CD4-positive, alpha-beta T cell (primary cell): ENCODE data around the gene HDAC7. TPM values are rescaled to one million over a fixed set of nuclear protein-coding genes. Genes with fewer than 3 reads are reported as not detected.

Experiments used
- ATAC-seq: fragments of 200-7000 bp; cut with Tn5 transposase; one replicate; pipeline ENCODE4 v1.10.0; 2022; ENCODE audit warnings: mild to moderate bottlenecking; ENCODE audit not compliant: poor library complexity
- CTCF ChIA-PET: fragments of 350-600 bp; sonication (Branson Sonifier 250); formaldehyde crosslinking; loops from one replicate; lab custom pipeline; 2021; ENCODE audit warnings: antibody characterized with exemption, inconsistent platforms; lab: Charles Lee
- POLR2A ChIA-PET: fragments of 350-600 bp; sonication (Branson Sonifier 250); formaldehyde crosslinking; loops from one replicate; lab custom pipeline; 2021; ENCODE audit warnings: antibody characterized with exemption, inconsistent platforms; lab: Charles Lee
- DNase-seq, 14 experiments: peaks; one replicate each; pipeline ENCODE4 v3.0.0-alpha.2; 2013 to 2020; ENCODE audit warnings: mixed read lengths in 2 of 14
- H3K27ac ChIP-seq, 2 donors: one replicate each; pipeline versions ENCODE4 v1.5.1 to v1.7.0; 2013; ENCODE audit warnings: low read length in 2 of 2, low read depth in 1 of 2, mild to moderate bottlenecking in 1 of 2
- H3K27me3 ChIP-seq, 2 experiments: 1 replicate in 1 of 2; 2 replicates in 1 of 2; pipeline versions ENCODE4 v1.6.1 to v1.7.0; 2013; ENCODE audit warnings: low read length in 2 of 2, control low read depth in 1 of 2, mild to moderate bottlenecking in 1 of 2, moderate library complexity in 1 of 2; ENCODE audit not compliant: insufficient read depth in 2 of 2, control insufficient read depth in 1 of 2
- H3K36me3 ChIP-seq: one replicate; pipeline ENCODE4 v1.6.1; 2013; ENCODE audit warnings: low read length, control low read depth; ENCODE audit not compliant: insufficient read depth
- H3K4me1 ChIP-seq: one replicate; pipeline ENCODE4 v1.6.1; 2013; ENCODE audit warnings: low read length, control low read depth; ENCODE audit not compliant: insufficient read depth
- H3K4me3 ChIP-seq: one replicate; pipeline ENCODE4 v1.5.1; 2013; ENCODE audit warnings: mild to moderate bottlenecking, low read length, moderate library complexity
- H3K9me3 ChIP-seq, 2 experiments: 1 replicate in 1 of 2; 2 replicates in 1 of 2; pipeline versions ENCODE4 v1.6.1 to v1.7.0; 2013; ENCODE audit warnings: low read length in 2 of 2, mild to moderate bottlenecking in 2 of 2, control low read depth in 1 of 2, moderate library complexity in 1 of 2; ENCODE audit not compliant: control insufficient read depth in 1 of 2, insufficient read depth in 1 of 2
- H3K27ac Mint-ChIP-seq: one replicate; pipeline ENCODE4 v1.8.0; 2020; ENCODE audit warnings: mixed read lengths
- H3K27me3 Mint-ChIP-seq: one replicate; pipeline ENCODE4 v1.8.0; 2021; ENCODE audit warnings: mixed read lengths
- H3K36me3 Mint-ChIP-seq: one replicate; pipeline ENCODE4 v1.8.0; 2021; ENCODE audit warnings: low read depth, mixed read lengths
- H3K4me1 Mint-ChIP-seq: one replicate; pipeline ENCODE4 v1.8.0; 2021; ENCODE audit warnings: low read depth, mixed read lengths
- H3K4me3 Mint-ChIP-seq: one replicate; pipeline ENCODE4 v1.8.0; 2020; ENCODE audit warnings: mild to moderate bottlenecking, mixed read lengths
- H3K9me3 Mint-ChIP-seq: one replicate; pipeline ENCODE4 v1.8.0; 2020; ENCODE audit warnings: mixed read lengths
- CTCF ChIP-seq: fragments of 200-600 bp; IDR thresholded peaks from one replicate; pipeline ENCODE4 v1.8.0; 2022; ENCODE audit warnings: antibody characterized with exemption, mild to moderate bottlenecking
- intact Hi-C, 2 experiments: fragments of 100-400 bp; cut with DNase I in 1 of 2; cut with micrococcal nuclease in 1 of 2; formaldehyde crosslinking; loops; one replicate each; pipeline versions ENCODE4 v1.15.1 to v1.9.0; 2023 to 2025; cut with DNase I, micrococcal nuclease
- total RNA-seq, 174 experiments: library from RNA in 2 of 174; stranded (reverse) in 2 of 174; gene quantifications; one replicate each; pipeline ENCODE4 v1.2.3 and lab custom pipeline; 2021 to 2026

Gene HDAC7
- total RNA-seq, 2 experiments from 2014 or later: 116 to 122 TPM

GRCh38 chr12:47757364-47757839 lies 62.3 kb downstream of the HDAC7 start:
- TF ChIP-seq CTCF: no peak
- CTCF ChIA-PET: interaction anchor here (1.0 to 9.7 kb wide), 6 partner anchors 10 to 82 kb away, joined by 3 to 69 read pairs (median 4); partner anchors contain the start of gene SLC48A1
- H3K9me3 ChIP-seq: no peaks in the 10 kb centered on the region
- Mint-ChIP-seq H3K27ac (no peak overlapping the region), H3K4me3 (peak overlapping the region; percentile 20), H3K27me3 (no peaks in the 10 kb centered on the region), H3K36me3 (no peaks in the 10 kb centered on the region), H3K4me1 (peaks cover 24% of the 10 kb centered on the region), H3K9me3 (no peaks in the 10 kb centered on the region)
- DNase-seq (no peak), ATAC-seq (no peak)
- H3K27me3 ChIP-seq: no peaks in the 10 kb centered on the region
- H3K4me3 ChIP-seq: no peak overlapping the region
- POLR2A ChIA-PET: interaction anchor here (1.4 to 2.1 kb wide), 5 partner anchors 10 to 81 kb away, joined by 3 to 11 read pairs (median 7); partner anchors contain the start of gene SLC48A1
- H3K4me1 ChIP-seq: peaks cover 43% of the 10 kb centered on the region
- intact Hi-C loops: no loop called here
- no peaks in the 10 kb centered on the region for H3K36me3 ChIP-seq
- no peak overlapping the region for H3K27ac ChIP-seq

- H3K27me3 ChIP-seq: no peaks in the 10 kb centered on the region
- H3K4me1 Mint-ChIP-seq: peaks cover 24% of the 10 kb centered on the region
- ATAC-seq: no peak
- intact Hi-C loops: no loop called here
- no peaks in the 10 kb centered on the region for H3K36me3 Mint-ChIP-seq
- H3K27ac ChIP-seq: no peak overlapping the region
- H3K36me3 ChIP-seq: no peaks in the 10 kb centered on the region
- no peaks in the 10 kb centered on the region for H3K27me3 Mint-ChIP-seq
- ChIA-PET POLR2A (no interaction called here), CTCF (interaction anchor here (0.6 to 9.7 kb wide), 6 partner anchors 11 to 83 kb away, joined by 3 to 69 read pairs (median 4); no protein-coding TSS in a partner anchor)
- H3K27ac Mint-ChIP-seq: no peak overlapping the region
- H3K9me3 Mint-ChIP-seq: no peaks in the 10 kb centered on the region
- H3K4me3 Mint-ChIP-seq: peak overlapping the region; percentile 46
- H3K4me3 ChIP-seq: no peak overlapping the region
- TF ChIP-seq CTCF: no peak
- DNase-seq: peak in 3 of 14 experiments; percentile 26 to 60 (median 57)
- H3K4me1 ChIP-seq: peaks cover 43% of the 10 kb centered on the region
- no peaks in the 10 kb centered on the region for H3K9me3 ChIP-seq
These were observed 63.8 kb downstream of the HDAC7 start for GRCh38 chr12:47755655-47756562.

- Histone ChIP-seq H3K27me3 (no peaks in the 10 kb centered on the region), H3K4me3 (no peak overlapping the region), H3K27ac (no peak overlapping the region), H3K9me3 (no peaks in the 10 kb centered on the region), H3K36me3 (no peaks in the 10 kb centered on the region), H3K4me1 (peaks cover 43% of the 10 kb centered on the region)
- H3K27me3 Mint-ChIP-seq: no peaks in the 10 kb centered on the region
- H3K9me3 Mint-ChIP-seq: no peaks in the 10 kb centered on the region
- ATAC-seq: no peak
- DNase-seq: no peak
- no peak overlapping the region for H3K27ac Mint-ChIP-seq
- ChIA-PET POLR2A (no interaction called here), CTCF (interaction anchor here (0.6 to 9.7 kb wide), 6 partner anchors 12 to 62 kb away, joined by 3 to 69 read pairs (median 4); no protein-coding TSS in a partner anchor)
- no peak overlapping the region for H3K4me3 Mint-ChIP-seq
- H3K36me3 Mint-ChIP-seq: no peaks in the 10 kb centered on the region
- peaks cover 24% of the 10 kb centered on the region for H3K4me1 Mint-ChIP-seq
- TF ChIP-seq CTCF: no peak
- intact Hi-C loops: no loop called here
These were observed 64.8 kb downstream of the HDAC7 start for GRCh38 chr12:47754881-47755280.
